Uterus (tissue), 2 donors: ENCODE measurements around the gene ZNF148.

ENCODE experiments used
- POLR2A ChIP-seq, 2 donors: fragments of 450-650 bp; IDR thresholded peaks; one replicate each; pipeline ENCODE4 v1.6.1; 2016; ENCODE audit warnings: antibody characterized with exemption in 2 of 2, mild to moderate bottlenecking in 1 of 2, moderate library complexity in 1 of 2
- TF ChIP-seq, protein P1 (sequence below), 4 experiments: fragments of 200-600 bp in 2 of 4; fragments of 450-650 bp in 2 of 4; sonication (generic) in 2 of 4; IDR thresholded peaks; one replicate each; pipeline ENCODE4 v1.5.1; 2016 to 2019; ENCODE audit warnings: antibody characterized with exemption in 4 of 4, mild to moderate bottlenecking in 2 of 4, moderate library complexity in 1 of 4

DNA sequence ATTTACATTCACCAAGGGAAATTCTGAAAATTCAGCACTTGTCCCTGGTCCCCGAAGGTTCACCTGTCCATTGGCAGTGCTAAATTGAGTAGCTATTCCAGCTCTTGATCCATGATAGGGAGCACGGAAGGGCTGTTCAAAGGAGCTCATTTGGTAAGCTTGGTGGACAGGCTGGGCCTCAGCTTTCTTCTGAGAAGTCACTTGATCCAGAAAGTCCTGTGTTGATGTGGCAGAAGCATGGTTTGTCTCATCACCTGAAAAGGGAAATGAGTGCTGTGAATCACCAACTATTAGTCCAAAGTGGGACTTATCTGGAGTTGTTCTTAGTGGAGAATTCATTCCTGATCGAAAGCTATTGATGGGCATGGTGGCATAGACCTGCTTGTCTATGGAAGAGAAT, 142.7 kb downstream of the ZNF148 start:
- TF ChIP-seq, protein P1, sequence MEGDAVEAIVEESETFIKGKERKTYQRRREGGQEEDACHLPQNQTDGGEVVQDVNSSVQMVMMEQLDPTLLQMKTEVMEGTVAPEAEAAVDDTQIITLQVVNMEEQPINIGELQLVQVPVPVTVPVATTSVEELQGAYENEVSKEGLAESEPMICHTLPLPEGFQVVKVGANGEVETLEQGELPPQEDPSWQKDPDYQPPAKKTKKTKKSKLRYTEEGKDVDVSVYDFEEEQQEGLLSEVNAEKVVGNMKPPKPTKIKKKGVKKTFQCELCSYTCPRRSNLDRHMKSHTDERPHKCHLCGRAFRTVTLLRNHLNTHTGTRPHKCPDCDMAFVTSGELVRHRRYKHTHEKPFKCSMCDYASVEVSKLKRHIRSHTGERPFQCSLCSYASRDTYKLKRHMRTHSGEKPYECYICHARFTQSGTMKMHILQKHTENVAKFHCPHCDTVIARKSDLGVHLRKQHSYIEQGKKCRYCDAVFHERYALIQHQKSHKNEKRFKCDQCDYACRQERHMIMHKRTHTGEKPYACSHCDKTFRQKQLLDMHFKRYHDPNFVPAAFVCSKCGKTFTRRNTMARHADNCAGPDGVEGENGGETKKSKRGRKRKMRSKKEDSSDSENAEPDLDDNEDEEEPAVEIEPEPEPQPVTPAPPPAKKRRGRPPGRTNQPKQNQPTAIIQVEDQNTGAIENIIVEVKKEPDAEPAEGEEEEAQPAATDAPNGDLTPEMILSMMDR (IDR thresholded peaks at IDR 0.05) = no peak
- TF ChIP-seq POLR2A (IDR thresholded peaks at IDR 0.05) = no peak
